Activated CD4-positive, alpha-beta T cell treated with anti-CD3 and anti-CD28 coated beads, Interleukin-2, amount 50 U/mL, for 1 hour (primary cell): ENCODE measurements around the gene DNAJB12.
A peak's percentile ranks its signal among the peaks of the same experiment; 100 is the strongest.
"Not testable (repeated sequence)": the region's sequence is repeated elsewhere in the genome, so short reads cannot be mapped to it uniquely, and the experiment has no call there.

Experiments used
- DNase-seq: peaks from one replicate; pipeline ENCODE4 v3.0.0-alpha.2; 2020

DNAJB12 gene

DNA sequence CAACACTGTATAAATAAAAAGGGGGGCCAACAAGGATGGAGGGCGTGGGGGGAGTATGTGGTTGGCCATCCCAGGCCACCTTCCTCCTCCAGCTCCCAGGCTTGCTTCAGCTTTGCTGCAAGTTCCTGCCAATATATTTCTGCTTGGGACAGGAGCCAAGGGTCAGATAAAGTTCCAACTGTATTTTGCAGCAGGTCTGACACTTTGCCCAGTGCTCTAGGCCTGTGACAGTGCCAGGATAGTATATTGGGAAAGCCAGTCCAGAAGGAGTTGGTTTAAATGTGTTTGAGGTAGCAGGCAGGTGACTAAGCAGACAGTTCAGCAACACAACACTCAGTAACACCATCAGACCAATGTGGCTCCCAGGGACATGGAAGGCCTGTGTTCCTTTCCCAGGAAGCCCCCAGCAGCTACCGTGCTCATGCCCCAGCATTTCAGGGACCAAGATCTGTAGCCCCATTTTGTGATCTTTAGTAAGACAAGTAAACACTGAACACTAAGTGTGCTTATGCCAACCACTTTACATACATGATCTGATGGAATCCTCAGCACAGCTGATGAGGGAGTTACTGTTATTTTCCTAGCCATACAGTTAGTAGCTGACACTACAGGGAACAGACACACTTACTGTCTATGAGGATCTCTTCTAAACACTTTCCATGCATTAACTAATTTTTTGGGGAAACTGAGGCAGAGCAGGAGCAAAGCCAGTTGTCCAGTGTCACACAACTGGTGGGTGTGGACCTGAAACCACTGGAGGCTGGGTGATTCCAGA is 38.9 kb downstream of the DNAJB12 start:
- DNase-seq = no peak

DNA sequence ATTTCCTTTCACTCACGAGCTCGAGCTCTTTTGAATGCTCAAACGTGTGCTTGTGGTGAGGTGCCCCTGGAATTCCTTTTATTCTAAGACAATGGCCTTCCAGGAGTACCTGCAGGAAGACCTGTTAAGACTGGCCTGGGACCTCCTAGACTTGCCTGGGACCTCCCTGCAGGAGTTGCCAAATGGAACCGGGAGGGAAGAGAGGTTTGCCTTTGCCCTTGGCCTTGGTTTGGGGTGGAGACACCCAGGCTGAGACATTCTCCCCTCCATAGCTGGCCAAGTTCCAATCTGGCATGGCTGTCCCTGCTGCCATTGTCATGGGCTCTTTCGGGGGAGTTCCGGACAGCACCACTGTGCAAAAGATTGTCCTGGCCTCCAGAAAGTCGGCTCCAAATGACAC is 39.7 kb downstream of the DNAJB12 start:
- no peak for DNase-seq

DNA sequence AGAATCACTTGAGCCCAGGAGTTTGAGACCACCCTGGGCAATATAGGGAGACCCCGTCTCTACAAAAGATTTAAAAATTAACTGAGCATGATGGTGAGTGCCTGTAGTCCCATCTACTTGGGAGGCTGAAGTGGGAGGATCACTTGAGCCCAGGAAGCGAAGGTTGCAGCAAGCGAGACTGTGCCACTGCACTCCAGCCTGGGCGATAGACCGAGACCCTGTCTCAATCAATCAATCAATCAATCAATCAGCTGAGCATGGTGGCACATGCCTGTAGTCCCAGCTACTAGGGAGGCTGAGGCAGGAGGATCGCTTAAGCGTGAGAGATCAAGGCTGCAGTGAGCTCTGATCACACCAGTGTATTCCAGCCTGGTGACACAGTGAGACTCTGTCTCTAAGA is 40.5 kb downstream of the DNAJB12 start:
- DNase-seq = no peak

DNA sequence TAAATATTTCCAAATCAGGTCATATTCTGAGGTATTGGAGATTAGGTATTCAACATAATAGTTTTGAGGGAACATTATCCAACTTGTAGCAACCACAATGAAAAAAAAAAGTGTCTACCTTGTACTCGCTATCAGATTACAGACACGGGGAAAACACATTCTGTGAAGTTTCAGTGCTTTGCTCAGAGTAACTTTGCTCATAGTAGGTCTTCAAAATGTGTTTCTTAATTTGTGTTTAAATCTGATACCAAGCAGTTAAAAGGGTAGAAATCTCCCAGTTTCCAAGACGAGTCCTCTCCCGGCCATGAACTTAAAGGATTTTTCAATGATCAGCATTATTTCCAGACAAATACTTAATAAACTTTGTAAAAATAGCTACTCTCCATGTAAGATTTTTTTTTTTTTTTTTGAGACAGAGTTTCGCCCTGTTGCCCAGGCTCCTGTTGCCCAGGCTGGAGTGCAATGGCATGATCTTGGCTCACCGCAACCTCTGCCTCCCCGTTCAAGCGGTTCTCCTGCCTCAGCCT is 41.8 kb downstream of the DNAJB12 start:
- DNase-seq = no peak

DNA sequence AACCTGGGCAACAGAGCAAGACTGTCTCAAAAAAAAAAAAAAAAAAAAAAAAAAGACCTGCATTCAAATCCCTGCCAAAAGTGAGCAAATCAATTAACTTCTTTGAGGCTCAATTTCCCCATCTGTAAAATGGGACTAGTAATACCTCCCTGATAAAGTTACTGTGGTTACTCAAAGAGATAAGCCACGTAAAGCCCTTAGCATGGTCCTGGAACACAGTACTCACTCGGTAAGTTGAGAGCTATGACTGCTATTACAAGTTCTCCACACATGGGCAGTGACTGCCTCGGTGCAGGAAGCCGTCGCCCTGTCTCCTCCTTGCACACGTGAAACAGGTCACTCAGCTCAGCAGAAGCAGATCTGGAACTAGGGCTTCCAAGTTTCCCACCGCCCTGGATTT is 43.1 kb downstream of the DNAJB12 start:
- DNase-seq = no peak

DNA sequence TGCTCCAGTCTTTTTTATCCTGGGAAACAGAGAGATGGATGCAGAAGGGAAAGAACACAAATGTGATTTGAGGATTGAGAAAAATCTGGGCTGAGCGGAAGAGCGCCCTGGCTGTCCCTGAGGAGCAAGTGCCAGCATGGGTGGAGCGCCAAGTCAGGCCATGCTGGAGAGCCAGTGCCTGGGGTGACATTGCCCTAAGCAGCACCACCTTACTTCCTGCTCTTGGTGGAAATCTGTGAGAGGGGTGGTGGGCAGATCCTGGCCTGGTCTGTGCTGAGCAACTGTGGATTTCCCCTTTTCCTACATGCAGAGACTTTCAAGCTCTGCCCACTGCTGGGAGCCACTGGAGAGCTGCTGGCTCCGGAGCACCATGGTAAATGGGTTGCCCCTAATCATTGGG is 44.1 kb downstream of the DNAJB12 start:
- no peak for DNase-seq

DNA sequence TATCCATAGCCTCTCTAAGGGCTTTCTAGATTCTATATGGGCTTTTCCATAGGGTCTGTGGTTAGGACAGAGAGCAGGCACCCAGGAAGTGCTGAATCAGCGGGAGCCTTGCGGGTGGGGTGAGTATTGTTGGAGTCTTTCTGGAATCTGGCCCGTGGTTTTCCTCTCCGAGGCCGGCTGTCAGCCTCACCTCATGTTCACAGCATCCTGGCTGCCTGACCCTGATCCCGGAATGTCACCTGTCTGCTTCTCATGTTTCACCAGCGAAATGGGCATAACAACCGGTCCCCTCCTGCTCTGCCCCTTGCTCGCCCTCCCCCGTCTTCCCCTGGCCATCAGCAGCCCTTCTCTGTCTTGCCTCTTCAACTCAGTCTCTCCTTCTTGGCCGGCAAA is 44.5 kb downstream of the DNAJB12 start:
- no peak for DNase-seq

DNA sequence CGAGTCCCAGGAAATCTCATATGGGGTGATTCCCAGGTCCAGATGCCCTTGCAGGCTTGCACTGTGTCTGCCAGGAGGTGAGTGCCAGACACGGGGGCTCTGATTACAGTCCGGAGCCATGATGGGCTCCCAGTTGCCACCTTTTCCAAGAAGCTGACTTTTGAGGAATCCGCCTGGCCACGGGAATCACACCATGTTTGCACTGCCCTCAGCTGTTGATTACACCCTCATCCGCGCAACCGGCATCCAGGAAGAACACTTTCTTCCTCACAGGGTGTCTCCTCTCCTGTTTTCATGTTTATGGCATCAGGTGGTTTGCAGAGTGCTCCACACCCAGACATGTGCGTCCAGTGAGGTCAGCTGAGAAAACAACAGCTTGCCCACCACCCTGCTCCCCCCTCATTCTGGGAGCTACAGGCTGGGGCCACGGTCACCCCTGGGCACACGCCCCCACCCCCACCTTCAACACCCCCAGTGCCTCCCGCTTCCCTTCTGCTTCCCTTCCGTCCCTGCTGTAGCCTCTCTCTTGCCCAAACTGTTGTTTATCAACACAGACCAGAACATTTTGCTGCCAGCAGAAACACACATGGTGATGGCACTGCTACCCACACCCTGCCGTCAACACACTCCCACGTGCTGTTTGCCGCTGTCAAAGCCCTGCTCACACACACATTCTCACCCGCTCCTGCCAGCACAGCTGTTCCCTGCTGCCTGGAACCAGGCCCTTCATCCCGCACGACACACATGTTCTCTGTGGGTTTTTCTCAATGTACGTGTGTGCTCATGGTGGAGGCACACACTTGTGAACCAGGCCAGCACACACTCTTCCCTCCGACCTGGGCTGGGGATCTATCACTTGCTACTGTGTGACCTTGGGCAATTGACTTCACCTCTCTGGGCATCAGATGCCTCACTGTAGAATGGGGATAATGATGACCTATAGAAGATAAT is 45.2 kb downstream of the DNAJB12 start:
- no peak for DNase-seq

DNA sequence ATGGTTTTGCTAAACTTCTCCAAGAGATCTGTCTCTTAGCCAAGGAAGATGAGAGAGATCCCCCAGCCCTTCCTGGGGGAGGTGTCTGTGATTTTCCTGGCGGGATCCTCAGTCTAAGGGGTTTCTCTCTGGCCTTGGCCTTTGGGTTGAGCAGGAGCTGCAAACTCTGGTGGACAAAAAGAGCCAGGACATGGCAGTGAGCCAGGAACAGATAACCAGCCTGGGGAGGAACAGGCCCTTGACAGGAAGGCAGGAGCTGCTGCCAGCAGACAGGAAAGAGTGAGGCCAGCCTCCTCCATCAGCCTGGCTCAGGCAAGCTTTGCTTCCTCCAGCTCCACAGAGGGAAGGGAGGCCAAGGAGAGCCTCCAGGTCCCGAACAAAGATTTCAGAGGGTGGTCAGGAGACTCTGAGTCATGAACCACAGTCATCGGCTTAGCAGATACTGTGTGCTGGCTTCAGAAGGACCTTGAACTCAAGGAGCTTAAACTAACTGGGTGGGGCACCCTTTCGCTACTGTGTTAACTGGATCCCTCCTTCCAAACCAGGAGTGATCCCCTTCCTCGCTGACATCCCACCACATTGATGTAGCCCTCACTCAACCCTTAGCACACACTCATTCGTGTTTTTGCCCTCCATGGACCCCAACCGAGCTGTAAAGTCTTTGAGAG is 46.3 kb downstream of the DNAJB12 start:
- DNase-seq = no peak

DNA sequence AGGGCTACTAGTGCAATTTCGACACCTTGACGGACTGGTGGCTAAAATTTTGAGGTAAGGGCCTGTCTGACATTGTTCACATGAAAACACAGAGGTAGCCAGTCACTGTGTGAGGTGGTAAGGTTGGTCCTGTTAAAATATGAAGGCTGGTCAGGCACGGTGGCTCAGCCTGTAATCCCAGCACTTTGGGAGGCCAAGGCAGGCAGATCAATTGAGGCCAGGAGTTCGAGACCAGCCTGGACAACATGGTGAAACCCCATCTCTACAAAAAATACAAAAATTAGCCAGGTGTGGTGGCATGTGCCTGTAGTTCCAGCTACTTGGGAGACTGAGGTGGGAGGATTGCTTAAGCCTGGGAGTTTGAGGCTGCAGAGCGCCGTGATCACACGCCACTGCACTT is 47.0 kb downstream of the DNAJB12 start:
- not testable (repeated sequence) for DNase-seq

DNA sequence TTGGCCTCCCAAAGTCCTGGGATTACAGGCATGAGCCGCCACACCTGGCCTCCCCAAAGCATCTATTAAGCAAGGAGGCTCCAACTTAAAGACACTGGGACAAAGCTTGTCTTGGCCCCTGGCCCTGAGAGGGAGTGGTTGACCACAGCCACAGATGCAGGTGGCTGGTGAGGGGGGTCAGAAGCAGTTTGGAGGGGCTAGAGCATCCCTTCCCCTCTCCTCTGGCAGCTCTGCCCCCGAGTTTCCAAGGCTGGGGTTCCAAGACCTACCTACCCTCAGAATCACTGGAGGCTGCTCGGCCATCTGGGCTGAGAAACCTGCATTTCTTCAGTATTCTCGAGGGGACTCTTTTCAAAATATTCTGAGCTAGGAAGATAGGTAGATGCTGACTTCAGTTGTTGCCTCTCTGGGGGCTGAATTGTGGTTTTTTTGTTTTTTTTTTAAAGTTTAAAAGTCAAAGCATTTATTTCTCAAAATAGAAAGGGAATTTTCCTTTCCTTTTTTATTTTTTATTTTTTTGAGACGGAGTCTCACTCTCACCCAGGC is 48.4 kb downstream of the DNAJB12 start:
- no peak for DNase-seq

DNA sequence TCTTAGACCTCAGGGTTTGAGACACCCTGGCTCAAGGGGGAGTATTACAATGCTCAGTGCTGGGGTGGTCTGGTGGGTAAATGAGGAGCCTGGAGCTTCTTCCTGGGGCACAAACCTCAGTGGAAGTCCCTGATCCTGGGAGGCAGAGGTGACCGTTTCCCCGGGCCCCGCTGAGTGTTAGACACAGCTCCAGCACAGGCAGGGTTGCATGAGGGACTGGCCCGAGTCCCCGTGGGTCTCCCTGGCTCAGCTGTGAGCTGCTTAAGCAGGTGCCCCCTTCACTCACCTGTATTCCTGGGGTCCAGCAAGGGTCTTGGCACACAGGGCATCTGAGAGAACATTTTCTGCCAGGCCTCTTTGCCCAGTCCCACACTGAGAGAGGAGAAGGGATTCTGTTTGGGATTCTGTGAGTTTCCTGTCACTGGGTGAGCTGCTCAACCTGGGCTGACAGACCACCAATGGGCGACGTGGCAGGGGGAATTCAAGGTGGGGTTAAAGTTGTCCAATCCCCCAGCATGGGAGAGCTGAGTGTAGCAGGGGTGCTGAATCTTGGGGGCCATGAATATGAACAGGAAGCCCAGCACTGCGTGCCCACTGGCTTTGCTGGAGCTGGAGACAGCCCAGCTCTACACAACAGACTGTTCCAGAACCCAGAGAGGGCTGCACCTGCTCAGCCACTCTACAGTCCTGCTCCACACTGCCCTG is 51.1 kb downstream of the DNAJB12 start:
- no peak for DNase-seq

DNA sequence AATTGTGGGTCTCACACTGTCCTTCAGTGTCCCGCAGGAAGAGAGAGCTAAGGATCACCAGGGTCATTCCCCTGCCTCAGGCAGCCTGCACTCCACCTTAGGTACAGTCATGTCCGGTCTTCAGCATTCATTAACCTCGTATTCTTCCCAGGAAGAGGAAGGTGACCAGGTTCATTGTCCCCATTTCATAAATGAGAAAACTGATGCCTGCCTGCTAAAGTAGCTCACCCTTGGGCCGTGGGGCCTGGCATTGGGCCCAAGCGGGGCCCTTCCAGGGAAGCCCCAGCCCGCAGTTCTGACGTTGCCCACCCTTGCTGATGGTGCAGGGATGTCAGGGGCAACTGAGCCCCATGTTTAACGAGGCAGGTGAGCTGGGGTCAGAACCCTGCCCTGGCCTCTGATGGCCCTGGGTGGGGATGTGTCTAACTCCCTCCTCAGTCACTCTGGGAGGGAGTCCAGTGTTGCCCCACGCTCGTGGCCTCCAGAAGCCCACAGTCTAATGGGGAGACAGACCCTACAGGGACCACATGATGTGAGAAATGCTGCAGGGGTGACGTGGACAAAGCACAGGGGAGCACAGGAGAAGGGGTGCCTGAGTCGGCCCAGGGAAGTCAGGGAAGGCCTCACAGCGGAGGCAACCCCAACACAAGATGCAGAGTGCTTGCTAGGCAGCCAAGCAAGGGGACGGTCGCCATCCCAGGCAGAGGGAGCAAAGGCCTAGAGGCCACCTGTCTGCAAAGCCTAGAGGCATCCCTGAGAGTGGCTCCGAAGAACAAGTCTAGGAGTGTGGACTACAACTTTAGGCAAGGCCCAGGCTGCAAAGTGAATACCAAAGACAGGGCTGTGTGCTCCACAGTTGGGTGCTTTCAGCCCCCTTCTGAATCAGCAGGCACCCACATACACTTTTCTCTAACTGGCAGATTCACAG is 55.9 kb downstream of the DNAJB12 start:
- DNase-seq = no peak

DNA sequence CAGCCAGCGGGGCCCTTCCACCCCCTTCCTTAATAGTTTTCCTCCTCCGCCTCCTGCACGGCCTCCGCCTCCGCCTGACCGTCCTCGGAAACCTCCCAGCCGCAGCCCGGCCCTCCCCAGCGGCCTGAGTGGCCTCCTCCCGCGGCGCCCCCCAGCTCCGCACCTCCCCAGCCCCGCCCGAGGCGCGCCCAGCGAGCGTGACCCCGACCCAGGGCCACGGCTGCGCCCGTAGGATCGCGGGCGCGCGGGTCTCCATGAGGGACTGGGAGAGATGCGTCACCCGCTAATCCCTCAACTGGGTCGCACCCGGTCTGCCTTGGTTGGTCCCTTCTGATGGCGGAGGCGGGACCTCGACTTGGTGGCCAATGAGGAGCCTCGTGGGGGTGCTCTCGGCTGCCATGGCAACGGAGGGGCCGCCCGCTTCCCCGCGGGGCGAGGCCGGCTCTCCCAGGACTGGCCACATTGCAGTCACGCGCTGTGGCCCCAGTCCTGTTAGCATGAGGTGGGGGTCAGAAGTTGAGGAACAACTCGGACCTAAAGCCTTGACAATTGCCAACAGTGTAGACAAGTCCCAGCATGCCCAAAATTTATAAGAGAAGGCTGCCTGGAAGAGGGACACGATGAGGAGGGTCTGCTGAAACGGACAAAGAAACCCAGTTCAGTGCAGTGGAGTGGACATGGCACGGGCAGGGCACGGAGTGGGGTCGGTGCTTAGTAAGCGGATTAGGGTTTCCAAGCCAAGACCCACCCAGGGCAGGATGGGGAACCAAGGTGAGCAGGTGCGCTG is 56.7 kb downstream of the DNAJB12 start:
- DNase-seq = peak; percentile 89

DNA sequence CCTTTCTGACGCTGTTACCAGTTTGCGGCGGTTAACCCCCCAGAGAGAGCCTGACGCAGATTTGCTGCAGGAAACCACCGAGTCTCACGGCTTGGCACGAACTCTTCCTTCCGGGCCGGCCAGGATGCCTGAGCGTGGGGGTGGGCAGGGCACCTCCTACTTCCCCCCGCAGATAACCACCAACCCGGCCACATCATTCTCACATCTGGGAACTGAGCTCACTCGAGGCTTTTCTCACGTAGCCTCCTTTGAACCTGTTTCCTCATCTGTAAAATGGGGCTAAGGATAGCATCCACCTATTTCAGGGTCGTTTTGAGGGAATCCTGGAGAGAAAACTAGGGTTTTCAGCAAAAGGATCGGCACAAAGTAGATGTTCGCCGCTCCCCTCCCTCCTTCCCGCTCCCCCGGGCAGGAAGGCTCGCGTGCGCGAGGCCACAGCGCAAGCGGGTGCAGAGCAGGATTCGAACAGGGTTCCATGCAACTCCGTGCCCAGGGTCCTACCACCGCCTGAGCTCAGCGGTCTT is 57.4 kb downstream of the DNAJB12 start:
- peak; percentile 93 for DNase-seq

DNA sequence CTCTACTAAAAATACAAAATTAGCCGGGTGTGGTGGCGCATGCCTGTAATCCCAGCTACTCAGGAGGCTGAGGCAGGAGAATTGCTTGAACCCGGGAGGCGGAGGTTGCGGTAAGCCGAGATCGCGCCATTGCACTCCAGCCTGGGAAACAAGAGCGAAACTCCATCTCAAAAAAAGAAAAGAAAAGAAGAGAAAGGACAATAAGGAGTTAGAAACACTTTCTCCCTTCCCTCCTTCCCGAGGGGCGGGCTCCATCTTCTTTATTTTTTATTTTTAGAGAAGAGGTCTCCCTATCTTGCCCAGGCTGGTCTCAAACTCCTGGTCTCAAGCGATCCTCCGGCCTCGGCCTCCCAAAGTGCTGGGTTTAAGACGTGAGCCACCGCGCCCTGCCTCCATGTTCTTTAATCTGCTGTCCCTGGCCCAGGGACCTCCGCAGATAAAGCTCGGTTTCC is 57.9 kb downstream of the DNAJB12 start:
- DNase-seq = not testable (repeated sequence)

DNA sequence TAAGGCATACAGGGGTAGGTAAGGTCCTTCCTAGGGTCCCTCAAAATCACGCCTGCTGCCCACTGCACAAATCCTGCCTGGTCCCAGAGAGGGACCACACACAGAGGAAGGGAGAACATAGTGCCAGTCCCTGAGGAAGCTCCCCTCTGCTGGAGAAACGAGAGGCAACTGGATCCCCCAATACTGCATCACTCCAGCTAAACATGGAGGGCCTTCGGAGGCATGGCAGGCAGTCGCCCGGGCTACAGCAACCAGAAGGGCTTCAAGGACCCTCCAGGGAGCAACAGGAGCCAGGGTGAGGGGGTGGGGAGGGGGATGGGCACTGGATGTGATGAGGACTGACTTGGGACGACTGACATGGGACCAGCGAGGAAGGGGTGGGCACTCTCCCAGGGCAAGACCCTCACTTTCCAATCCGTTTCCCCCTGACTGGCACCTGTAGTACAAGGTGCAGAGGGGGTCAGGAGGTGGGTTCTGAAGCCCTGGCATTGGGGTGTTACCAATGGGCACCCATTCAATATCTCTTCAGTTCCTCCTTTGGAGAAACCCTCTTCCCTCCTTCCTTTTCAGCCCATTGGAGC is 59.3 kb downstream of the DNAJB12 start:
- DNase-seq = no peak

DNA sequence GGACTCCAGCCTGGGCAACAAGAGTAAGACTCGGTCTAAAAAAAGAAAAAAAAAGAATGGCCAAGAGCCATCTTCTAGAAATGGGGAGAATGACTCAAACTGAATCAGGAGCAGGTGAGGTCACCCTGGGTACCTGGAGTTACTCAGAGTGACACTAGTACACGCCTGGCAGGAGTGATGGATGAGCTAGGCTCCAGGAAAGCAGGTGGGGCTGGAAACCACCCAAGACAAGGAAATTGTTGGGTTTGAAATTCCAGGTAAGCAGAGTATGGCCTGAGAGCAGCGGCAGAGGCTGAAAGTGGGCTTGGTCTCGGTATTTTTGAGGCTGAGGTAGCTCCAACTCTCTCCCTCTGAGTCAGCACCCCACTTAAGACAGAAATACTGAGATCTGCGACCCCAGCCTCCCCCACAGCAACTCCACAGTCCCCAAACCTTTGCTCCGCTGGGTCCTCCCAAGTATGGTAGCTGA is 62.5 kb downstream of the DNAJB12 start:
- no peak for DNase-seq

DNA sequence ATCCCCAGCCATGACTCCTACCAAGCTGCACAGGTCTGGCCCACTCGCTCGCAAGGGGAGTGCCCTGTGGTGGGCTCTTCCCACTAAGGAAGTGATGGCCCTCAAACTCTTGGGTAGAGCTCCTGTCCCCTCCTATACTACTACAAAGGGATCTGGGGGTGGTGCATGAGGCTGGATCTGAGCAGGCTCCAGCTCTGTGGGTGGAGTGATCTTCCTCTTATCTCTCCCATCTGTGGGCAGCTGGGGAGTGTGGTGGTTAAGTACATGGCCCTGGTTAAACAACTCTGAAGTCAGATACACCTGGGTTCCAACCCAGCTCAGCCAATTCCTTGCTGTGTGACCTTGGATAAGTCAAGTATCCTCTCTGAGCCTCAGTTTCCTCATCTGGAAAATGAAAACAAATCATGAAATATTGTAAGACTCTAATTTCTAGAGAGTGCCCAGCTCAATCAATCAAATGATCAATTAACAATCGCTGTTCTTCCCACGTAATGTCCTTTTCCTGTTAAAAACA is 63.6 kb downstream of the DNAJB12 start:
- no peak for DNase-seq
